ENCODE measurements around the gene UBL3.

UBL3 gene

GRCh38 chr13:29883941-29884518 lies 33.6 kb upstream of the UBL3 start:
- H3K9me3 ChIP-seq (ENCODE audit: control insufficient read depth, insufficient read depth, low read depth, low read length), result no peaks in the 10 kb centered on the region
- peaks cover 32% of the 10 kb centered on the region for H3K4me1 ChIP-seq (ENCODE audit: control insufficient read depth, insufficient read depth, low read length)
- H3K27ac ChIP-seq (ENCODE audit: low read depth, low read length), result 0 out of 2 replicates have a peak overlapping the region, but pooled peaks have one; percentile 26

GRCh38 chr13:29882076-29882475 lies 31.7 kb upstream of the UBL3 start:
- Histone ChIP-seq H3K4me1 (ENCODE audit: control insufficient read depth, insufficient read depth, low read length) (peaks cover 37% of the 10 kb centered on the region), H3K9ac (ENCODE audit: low read length) (no peak overlapping the region), H3K27me3 (ENCODE audit: control insufficient read depth, insufficient read depth, low read length) (no peaks in the 10 kb centered on the region), H3K27ac (ENCODE audit: low read depth, low read length) (no peak overlapping the region), H3K36me3 (ENCODE audit: control insufficient read depth, insufficient read depth, low read length) (no peaks in the 10 kb centered on the region), H3K4me3 (ENCODE audit: low read depth, low read length) (no peak overlapping the region), H3K9me3 (ENCODE audit: control insufficient read depth, insufficient read depth, low read depth, low read length) (no peaks in the 10 kb centered on the region)

More at GRCh38 chr13:29883941-29884518, 33.6 kb upstream of the UBL3 start:
- Histone ChIP-seq H3K27me3 (ENCODE audit: control insufficient read depth, insufficient read depth, low read length) (no peaks in the 10 kb centered on the region), H3K9ac (ENCODE audit: low read length) (no peak overlapping the region), H3K4me3 (ENCODE audit: low read depth, low read length) (no peak overlapping the region), H3K36me3 (ENCODE audit: control insufficient read depth, insufficient read depth, low read length) (no peaks in the 10 kb centered on the region)

GRCh38 chr13:29878101-29878500 lies 27.7 kb upstream of the UBL3 start:
- Histone ChIP-seq H3K4me1 (ENCODE audit: control insufficient read depth, insufficient read depth, low read length) (peaks cover 23% of the 10 kb centered on the region), H3K36me3 (ENCODE audit: control insufficient read depth, insufficient read depth, low read length) (no peaks in the 10 kb centered on the region), H3K9ac (ENCODE audit: low read length) (no peak overlapping the region), H3K27ac (ENCODE audit: low read depth, low read length) (no peak overlapping the region), H3K27me3 (ENCODE audit: control insufficient read depth, insufficient read depth, low read length) (no peaks in the 10 kb centered on the region), H3K4me3 (ENCODE audit: low read depth, low read length) (no peak overlapping the region), H3K9me3 (ENCODE audit: control insufficient read depth, insufficient read depth, low read depth, low read length) (no peaks in the 10 kb centered on the region)

- H3K9me3 ChIP-seq (ENCODE audit: control insufficient read depth, insufficient read depth, low read depth, low read length), result no peaks in the 10 kb centered on the region
- H3K4me3 ChIP-seq (ENCODE audit: low read depth, low read length), result no peak overlapping the region
- H3K4me1 ChIP-seq (ENCODE audit: control insufficient read depth, insufficient read depth, low read length), result peaks cover 23% of the 10 kb centered on the region
- no peaks in the 10 kb centered on the region for H3K27me3 ChIP-seq (ENCODE audit: control insufficient read depth, insufficient read depth, low read length)
- no peaks in the 10 kb centered on the region for H3K36me3 ChIP-seq (ENCODE audit: control insufficient read depth, insufficient read depth, low read length)
- no peak overlapping the region for H3K27ac ChIP-seq (ENCODE audit: low read depth, low read length)
- no peak overlapping the region for H3K9ac ChIP-seq (ENCODE audit: low read length)
Observed at GRCh38 chr13:29877456-29878078, 27.1 kb upstream of the UBL3 start.

- H3K4me3 ChIP-seq (ENCODE audit: low read depth, low read length), result no peak overlapping the region
- no peaks in the 10 kb centered on the region for H3K27me3 ChIP-seq (ENCODE audit: control insufficient read depth, insufficient read depth, low read length)
- H3K36me3 ChIP-seq (ENCODE audit: control insufficient read depth, insufficient read depth, low read length), result no peaks in the 10 kb centered on the region
- no peak overlapping the region for H3K27ac ChIP-seq (ENCODE audit: low read depth, low read length)
- no peak overlapping the region for H3K9ac ChIP-seq (ENCODE audit: low read length)
- peaks cover 23% of the 10 kb centered on the region for H3K4me1 ChIP-seq (ENCODE audit: control insufficient read depth, insufficient read depth, low read length)
- H3K9me3 ChIP-seq (ENCODE audit: control insufficient read depth, insufficient read depth, low read depth, low read length), result no peaks in the 10 kb centered on the region
Observed at GRCh38 chr13:29875646-29876045, 25.2 kb upstream of the UBL3 start.

- no peaks in the 10 kb centered on the region for H3K27me3 ChIP-seq (ENCODE audit: control insufficient read depth, insufficient read depth, low read length)
- H3K27ac ChIP-seq (ENCODE audit: low read depth, low read length), result no peak overlapping the region
- H3K36me3 ChIP-seq (ENCODE audit: control insufficient read depth, insufficient read depth, low read length), result no peaks in the 10 kb centered on the region
- H3K9me3 ChIP-seq (ENCODE audit: control insufficient read depth, insufficient read depth, low read depth, low read length), result no peaks in the 10 kb centered on the region
- no peaks in the 10 kb centered on the region for H3K4me1 ChIP-seq (ENCODE audit: control insufficient read depth, insufficient read depth, low read length)
- no peak overlapping the region for H3K4me3 ChIP-seq (ENCODE audit: low read depth, low read length)
- H3K9ac ChIP-seq (ENCODE audit: low read length), result no peak overlapping the region
Observed at GRCh38 chr13:29868581-29868980, 18.2 kb upstream of the UBL3 start.

GRCh38 chr13:29865934-29866333 lies 15.5 kb upstream of the UBL3 start:
- H3K36me3 ChIP-seq (ENCODE audit: control insufficient read depth, insufficient read depth, low read length), result no peaks in the 10 kb centered on the region
- H3K4me3 ChIP-seq (ENCODE audit: low read depth, low read length), result no peak overlapping the region
- H3K9ac ChIP-seq (ENCODE audit: low read length), result no peak overlapping the region
- no peaks in the 10 kb centered on the region for H3K9me3 ChIP-seq (ENCODE audit: control insufficient read depth, insufficient read depth, low read depth, low read length)
- H3K27me3 ChIP-seq (ENCODE audit: control insufficient read depth, insufficient read depth, low read length), result no peaks in the 10 kb centered on the region
- H3K4me1 ChIP-seq (ENCODE audit: control insufficient read depth, insufficient read depth, low read length), result no peaks in the 10 kb centered on the region
- no peak overlapping the region for H3K27ac ChIP-seq (ENCODE audit: low read depth, low read length)

- Histone ChIP-seq H3K4me1 (ENCODE audit: control insufficient read depth, insufficient read depth, low read length) (no peaks in the 10 kb centered on the region), H3K27ac (ENCODE audit: low read depth, low read length) (no peak overlapping the region), H3K4me3 (ENCODE audit: low read depth, low read length) (no peak overlapping the region), H3K9me3 (ENCODE audit: control insufficient read depth, insufficient read depth, low read depth, low read length) (no peaks in the 10 kb centered on the region), H3K27me3 (ENCODE audit: control insufficient read depth, insufficient read depth, low read length) (no peaks in the 10 kb centered on the region), H3K9ac (ENCODE audit: low read length) (no peak overlapping the region), H3K36me3 (ENCODE audit: control insufficient read depth, insufficient read depth, low read length) (no peaks in the 10 kb centered on the region)
Observed at GRCh38 chr13:29861694-29862110, 11.3 kb upstream of the UBL3 start.

- Histone ChIP-seq H3K36me3 (ENCODE audit: control insufficient read depth, insufficient read depth, low read length) (no peaks in the 10 kb centered on the region), H3K9me3 (ENCODE audit: control insufficient read depth, insufficient read depth, low read depth, low read length) (no peaks in the 10 kb centered on the region), H3K27ac (ENCODE audit: low read depth, low read length) (no peak overlapping the region)
Observed at GRCh38 chr13:29859971-29860370, 9.6 kb upstream of the UBL3 start.

GRCh38 chr13:29858667-29859066 lies 8.2 kb upstream of the UBL3 start:
- no peaks in the 10 kb centered on the region for H3K27me3 ChIP-seq (ENCODE audit: control insufficient read depth, insufficient read depth, low read length)

More at GRCh38 chr13:29859971-29860370, 9.6 kb upstream of the UBL3 start:
- H3K4me1 ChIP-seq (ENCODE audit: control insufficient read depth, insufficient read depth, low read length), result peaks cover 3% of the 10 kb centered on the region; the same call in 1 of the 2 replicates
- no peak overlapping the region for H3K4me3 ChIP-seq (ENCODE audit: low read depth, low read length)
- no peak overlapping the region for H3K9ac ChIP-seq (ENCODE audit: low read length)
- H3K27me3 ChIP-seq (ENCODE audit: control insufficient read depth, insufficient read depth, low read length), result no peaks in the 10 kb centered on the region

GRCh38 chr13:29858231-29858630 lies 7.8 kb upstream of the UBL3 start:
- Histone ChIP-seq H3K9me3 (ENCODE audit: control insufficient read depth, insufficient read depth, low read depth, low read length) (no peaks in the 10 kb centered on the region), H3K4me1 (ENCODE audit: control insufficient read depth, insufficient read depth, low read length) (peaks cover 3% of the 10 kb centered on the region; the same call in 1 of the 2 replicates), H3K27me3 (ENCODE audit: control insufficient read depth, insufficient read depth, low read length) (no peaks in the 10 kb centered on the region), H3K27ac (ENCODE audit: low read depth, low read length) (no peak overlapping the region), H3K4me3 (ENCODE audit: low read depth, low read length) (no peak overlapping the region), H3K36me3 (ENCODE audit: control insufficient read depth, insufficient read depth, low read length) (no peaks in the 10 kb centered on the region), H3K9ac (ENCODE audit: low read length) (no peak overlapping the region)

More at GRCh38 chr13:29858667-29859066, 8.2 kb upstream of the UBL3 start:
- H3K27ac ChIP-seq (ENCODE audit: low read depth, low read length), result no peak overlapping the region
- H3K9me3 ChIP-seq (ENCODE audit: control insufficient read depth, insufficient read depth, low read depth, low read length), result no peaks in the 10 kb centered on the region
- no peak overlapping the region for H3K4me3 ChIP-seq (ENCODE audit: low read depth, low read length)
- no peaks in the 10 kb centered on the region for H3K36me3 ChIP-seq (ENCODE audit: control insufficient read depth, insufficient read depth, low read length)
- no peak overlapping the region for H3K9ac ChIP-seq (ENCODE audit: low read length)
- peaks cover 3% of the 10 kb centered on the region; the same call in 1 of the 2 replicates for H3K4me1 ChIP-seq (ENCODE audit: control insufficient read depth, insufficient read depth, low read length)
